GM21825 (cell line): ENCODE results near the gene FBLN2.

ENCODE experiments used
- ATAC-seq: cut with Tn5 transposase; IDR thresholded peaks from one replicate; pipeline ENCODE4 v1.9.1; 2021; ENCODE audit warnings: mild to moderate bottlenecking, moderate library complexity; ENCODE audit not compliant: unreplicated experiment

FBLN2 gene

DNA sequence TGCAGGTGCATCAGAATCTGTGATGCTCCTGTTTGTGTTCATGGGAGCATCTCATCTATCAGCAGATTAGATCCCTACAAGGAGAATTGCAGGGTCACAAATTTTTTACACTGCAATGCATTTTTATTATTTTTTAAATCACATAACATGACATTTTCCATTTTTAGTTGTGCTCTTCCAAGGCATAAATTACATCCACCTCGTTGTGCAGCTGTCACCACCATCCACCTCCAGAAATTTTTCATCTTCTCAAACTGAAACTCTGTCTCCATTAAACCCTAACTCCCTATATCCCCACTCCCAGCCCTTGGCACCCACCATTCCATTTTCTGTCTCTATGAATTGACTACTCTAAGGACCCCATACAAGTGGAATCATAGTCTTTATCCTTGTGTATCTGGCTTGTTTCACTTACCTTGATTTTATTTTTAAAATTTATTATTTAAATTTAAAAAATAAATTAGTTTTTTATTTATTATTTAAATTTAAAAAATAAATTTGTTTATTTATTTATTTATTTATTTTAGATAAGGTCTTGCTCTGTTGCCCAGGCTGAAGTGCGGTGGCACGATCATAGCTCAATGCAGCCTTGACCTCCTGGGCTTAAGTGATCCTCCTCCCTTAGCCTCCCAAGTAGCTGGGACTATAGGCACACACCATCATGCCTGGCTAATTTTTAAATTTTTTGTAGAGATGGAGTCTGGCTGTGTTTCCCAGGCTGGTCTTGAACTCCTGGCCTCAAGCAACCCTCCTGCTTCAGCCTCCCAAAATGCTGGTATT is 47.7 kb downstream of the FBLN2 start:
- ATAC-seq, result no peak

DNA sequence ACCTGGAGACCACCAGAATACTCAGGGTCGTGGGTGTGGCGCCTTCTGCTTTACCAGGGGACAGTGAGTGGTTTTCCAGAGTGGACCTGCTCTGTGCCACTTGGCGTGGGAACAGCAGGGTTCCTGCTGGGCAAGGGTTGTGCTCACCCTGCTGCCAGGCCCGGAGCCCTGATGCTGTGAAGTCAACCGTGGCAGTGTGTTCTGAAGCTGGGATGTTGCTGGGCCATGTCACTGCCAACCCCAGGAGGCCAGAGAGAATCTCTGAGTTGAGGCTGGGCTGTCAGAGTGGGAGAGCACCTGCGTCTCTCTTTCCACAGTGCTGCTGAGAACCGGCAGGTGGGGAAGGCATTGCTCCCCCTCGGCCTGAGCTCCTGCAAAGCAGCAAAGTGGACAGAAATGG is 48.7 kb downstream of the FBLN2 start:
- no peak for ATAC-seq

DNA sequence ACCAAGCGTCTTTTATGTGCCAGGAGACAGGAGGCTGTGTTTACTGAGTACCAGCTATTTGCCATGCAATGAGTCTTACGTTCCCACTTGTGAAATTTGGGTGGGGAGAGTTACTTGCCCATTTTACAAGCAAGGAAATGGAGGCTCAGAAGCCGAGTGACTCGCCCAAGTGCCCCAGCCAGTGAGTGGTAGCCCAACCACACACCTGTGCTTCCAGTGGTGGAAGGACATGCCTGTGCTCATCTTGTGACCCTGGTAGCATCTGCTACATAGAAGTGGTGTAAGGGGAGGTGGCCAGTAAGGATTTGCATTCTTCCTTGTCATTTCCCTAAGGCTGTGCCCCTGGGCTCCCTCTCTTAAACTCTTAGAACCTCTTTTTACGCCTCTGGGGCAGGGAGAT is 49.3 kb downstream of the FBLN2 start:
- no peak for ATAC-seq

DNA sequence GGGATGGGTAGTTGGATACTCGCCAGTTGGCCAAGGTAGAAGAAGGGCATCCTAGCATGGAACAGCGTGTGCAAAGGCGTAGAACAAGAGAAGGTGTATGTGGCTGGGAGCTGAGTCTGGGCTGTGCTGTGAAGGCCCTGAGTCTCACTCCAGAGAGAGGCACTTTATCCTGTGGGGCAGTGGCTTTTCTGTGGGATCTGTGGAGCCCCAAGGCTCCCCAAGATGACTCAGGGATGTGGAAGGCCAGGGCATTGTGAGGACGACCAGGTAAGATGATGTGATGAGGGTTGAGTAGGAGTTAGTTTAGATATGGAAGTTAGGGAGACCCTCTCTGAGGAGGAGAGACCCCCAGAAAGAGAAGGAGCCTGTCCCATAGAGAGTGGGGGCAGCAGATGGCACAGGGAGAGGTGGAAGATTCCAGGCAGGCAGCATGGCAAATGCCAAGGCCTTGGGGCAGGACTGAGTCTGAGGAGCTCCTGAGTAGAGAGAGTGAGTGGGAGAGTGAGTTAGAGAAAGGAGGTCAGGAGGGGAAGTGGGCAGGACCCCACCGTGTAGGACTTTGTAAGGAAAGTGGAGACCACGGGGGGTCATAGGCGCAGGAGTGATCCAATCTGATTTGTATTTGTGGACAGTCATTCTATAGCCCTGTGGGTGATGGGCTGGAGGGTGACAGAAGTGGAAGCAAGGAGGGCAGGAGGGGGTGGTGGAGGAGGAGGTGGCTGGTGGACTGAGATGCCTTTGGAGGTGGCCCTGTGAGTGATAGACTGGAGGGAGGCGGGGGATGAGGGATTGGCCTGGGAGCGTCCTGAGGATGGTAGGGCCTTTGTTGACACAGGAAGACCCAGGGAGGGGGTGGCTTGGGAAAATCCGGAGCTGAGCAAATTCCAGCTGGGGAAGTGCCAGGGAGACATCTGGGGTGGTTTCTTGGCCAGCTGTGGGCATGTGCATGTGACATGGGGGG is 50.3 kb downstream of the FBLN2 start:
- no peak for ATAC-seq

DNA sequence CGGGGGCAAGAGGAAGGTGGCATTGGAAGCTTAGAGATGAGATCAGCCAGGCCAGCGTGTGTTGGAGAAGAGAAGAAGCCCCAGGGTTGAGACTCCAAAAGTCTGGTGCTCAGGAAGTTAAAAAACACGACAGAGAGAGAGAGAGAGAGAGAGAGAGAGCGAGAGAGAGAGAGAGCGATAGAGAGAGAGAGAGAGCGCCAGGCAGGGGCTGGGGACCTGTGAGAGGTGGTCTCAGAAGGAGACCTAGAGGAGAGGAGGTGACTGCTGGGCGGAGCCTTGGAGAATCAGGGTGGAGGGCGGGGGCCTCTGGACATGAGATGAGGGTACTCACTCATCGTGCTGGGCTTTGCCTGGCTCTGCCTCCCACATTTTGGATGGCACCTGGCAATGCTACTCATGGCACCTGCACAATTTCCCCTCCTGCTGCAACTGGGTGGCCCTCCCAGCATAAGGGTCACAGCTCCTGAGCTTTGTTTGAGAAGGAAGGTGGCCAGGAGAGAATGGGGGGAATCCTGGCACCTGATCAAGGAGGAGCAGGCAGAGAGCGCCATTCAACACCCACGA is 51.0 kb downstream of the FBLN2 start:
- ATAC-seq, result no peak

DNA sequence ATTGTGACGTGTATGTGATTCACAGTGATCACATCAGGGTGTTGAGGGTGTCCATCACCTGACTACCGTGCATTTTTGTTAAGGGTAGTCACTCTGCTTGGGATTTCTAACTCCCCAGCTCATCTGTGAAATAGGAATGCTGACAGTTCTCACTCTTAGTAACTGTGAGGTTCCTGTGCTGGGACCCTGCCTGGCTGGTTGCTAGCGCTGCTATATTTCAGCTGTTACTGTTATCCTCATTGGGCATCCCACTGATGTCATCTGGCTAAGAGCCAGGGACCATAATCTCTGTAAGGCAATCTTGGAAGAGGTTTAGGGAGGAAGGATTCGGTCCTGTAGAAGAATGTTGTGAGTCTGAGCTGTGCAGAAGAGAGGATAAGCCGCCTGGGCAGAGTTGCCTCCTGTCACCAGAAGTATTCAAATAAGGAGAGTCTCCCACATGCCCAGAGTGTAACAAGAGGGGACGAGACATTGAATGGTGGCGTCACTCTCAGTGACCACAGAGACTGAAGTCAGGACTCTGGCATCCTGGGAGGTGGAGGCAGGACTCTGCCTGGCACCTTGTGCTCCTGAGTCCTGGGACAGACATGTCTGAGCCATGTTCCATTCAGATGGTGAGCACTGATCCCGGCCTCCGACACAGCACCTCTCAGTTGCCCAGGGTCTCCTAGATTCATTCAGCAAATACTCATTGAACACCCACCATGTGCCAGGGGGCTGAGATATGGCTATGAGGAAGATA is 52.2 kb downstream of the FBLN2 start:
- no peak for ATAC-seq

DNA sequence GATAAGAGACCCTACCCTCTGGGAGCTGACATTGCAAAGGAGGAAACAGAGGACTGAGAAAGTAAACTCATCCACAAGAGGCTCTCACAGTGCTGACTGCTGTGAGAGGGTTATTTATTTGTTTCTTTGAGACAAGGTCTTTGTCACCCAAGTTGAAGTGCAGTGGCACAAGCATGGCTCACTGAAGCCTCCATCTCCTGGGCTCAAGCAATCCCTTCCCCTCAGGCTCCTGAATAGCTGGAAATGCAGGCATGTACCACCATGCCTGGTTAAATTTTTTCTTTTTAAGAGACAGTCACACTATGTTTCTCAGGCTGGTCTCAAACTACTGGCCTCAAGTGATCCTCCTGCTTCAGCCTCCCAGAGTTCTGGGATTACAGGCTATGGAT is 52.8 kb downstream of the FBLN2 start:
- ATAC-seq, result no peak

DNA sequence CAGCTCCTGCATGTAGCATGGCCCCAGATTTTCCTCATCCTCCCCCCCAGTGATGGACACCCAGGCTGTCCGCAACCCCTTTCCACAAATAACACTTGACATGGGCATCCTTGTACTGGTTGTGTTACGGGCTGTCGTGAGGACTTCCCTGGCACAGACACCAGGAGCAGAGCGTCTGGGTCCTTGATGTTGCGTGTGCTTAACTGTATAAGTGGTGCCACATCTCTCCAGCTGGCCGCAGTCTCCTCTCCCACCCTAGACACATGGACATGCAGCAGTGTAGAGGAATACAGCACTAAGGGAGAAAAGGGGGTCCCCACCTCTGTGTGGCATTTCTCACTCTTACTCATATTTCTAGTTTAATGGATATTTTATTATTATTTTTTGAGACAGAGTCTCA is 56.6 kb downstream of the FBLN2 start:
- no peak for ATAC-seq

DNA sequence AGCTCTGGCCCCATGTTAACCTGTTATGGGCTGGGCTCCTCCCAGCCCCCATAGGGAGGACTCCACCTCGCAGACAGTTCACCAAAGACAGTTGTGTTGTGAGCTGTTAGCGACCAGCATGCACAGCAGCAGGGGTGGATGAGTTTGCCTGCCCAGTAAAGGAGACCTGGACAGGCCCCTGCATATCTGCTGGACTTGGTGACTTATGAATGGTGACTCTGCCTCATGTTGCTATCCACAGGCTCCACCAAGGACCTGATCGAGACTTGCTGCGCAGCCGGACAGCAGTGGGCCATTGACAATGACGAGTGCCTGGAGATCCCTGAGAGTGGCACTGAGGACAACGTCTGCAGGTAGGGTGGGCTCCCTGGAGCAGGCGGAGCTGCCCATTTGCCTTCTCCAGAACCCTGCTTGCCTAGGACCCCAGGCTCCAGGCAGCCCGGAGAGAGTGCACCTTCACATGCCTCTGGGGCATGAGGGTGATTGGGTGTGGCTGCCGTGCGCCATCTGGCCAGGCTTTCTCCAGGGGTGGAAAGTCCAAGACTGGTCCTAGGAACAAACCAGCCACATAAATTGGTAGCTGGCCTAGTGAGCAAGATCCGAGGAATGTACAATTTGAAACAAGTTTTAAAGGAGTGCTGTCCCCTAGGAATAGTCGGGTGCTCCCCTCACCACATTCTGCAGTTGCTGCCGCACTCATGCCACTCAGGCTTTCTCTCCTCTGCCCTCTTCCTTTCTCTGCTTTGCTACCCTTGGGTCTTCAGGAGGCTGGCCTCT is 59.1 kb downstream of the FBLN2 start:
- no peak for ATAC-seq

DNA sequence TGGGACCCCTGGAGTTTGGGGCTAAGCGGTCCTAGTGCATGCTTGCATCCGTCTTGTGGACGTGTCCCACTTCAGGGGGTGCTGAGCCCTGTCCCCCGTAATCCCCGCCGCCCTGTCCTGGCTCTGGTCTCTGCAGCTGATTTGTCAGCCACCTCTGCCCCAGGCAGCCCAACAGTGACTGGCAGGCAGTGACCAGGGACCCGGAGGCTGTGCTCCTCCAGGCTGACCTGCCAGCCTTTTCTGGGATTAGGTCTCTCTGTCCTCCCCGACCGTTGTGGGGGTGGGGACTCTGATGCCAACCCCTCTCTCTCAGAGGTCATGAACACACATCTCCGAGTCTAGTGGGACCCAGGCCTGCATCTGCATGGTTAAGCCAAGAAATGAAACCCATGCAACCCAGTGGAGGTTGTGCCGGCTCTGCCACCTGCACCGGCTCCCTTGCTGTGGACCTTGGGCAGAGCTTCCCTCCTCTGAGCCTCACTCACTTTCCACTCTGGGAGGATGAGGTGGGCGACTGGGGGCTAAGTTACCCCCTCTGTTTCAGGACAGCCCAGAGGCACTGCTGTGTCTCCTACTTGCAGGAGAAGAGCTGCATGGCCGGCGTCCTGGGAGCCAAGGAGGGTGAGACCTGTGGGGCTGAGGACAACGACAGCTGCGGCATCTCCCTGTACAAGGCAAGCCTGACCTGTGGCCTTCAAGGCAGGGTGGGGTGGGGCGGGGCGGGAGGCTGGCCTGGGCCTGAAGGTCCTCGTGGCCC is 60.2 kb downstream of the FBLN2 start:
- no peak for ATAC-seq

DNA sequence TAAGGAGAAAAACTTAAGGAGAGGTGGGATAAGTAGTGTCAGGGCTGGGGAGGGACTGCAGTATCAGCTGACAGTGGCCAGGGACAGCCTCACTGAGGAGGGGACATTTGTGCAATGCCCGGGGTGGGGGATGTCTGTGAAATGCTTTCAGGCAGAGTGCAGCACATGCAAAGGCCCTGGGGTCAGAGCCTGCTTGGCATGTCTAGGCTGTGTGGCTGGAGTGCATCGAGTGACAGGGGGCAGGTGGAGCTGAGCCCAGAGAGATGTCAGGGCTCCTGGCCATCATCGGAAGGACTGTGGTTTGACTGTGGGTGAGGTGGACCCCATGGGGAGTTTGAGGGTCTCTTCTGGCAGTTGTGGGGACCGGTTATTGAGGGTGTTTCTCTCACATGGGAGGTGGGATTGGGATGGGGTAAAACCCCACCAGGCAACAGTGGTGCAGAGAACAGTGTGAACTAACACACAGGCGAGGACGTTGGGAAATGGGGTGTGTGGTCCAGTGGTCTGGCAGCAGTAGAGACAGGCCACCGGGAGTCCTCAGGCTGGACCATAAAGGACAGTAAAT is 61.2 kb downstream of the FBLN2 start:
- ATAC-seq, result no peak

DNA sequence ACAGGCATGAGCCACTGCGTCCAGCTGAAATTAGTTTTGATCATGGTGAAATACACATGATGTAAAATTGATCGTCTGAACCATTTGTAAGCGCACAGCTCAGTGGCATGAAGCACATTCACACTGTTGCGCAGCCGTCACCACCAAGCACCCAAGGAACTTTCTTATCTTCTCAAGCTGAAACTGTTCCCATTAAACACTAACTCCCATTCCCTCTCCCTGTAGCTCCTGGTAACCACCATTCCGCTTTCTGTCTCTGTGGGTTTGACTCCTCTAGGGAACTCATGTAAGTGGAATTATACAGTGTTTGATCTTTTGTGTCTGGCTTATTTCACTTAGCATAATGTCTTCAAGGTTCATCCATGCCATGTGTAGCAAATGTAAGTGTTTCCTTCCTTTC is 62.3 kb downstream of the FBLN2 start:
- ATAC-seq, result no peak

DNA sequence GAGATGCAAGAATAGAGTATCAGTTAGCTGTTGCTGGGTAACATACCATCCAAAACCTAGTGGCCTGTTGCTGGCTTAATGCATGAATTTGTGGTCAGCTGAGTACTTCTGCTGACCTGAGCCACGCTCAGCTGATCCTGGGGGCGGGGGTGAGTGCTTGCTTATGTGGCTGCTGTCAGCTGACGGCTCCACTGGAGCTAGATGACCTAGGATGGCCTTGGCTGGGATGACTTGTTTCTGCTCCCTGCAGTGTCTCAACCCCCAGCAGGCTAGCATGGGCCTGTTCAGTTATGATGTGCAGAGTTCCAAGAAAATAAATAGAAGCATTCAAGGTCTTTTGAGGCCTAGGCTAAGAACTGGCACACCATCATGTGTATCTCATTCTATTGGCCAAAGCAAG is 63.9 kb downstream of the FBLN2 start:
- ATAC-seq, result no peak

DNA sequence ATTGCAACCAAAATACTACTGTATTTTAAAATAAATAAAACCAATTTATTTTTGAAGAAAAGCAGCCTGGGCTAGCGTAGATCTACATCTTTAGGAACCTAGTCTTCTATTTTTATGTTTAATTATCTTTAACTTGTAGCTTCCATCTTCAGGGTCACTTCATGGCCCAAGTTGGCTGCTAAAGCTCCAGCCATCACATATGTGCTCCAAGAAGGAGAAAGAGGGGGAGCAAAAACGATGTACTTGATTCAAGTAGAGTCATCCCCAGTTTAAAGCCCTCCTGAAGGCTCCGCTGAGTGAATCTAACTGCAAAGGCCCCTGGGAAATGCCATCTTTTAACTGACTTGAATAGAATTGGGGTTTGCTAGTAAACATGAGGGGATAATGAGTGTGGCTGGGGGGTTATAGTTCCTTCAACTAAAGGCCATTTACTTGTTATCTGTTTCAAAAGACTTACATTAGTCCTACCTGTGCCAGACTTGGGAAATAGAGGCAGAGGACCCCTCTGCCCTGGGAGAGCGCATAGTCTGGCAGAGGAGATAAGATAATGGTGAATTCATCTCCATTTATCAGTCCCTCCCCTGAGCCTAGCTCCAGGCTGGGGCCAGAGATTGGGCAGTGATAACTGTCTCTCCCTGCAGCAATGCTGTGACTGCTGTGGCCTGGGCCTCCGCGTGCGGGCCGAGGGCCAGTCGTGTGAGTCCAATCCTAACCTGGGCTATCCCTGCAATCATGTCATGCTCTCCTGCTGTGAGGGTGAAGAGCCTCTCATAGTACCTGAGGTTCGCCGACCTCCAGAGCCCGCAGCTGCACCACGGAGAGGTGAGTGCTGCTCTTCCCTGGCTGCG is 64.6 kb downstream of the FBLN2 start:
- no peak for ATAC-seq

DNA sequence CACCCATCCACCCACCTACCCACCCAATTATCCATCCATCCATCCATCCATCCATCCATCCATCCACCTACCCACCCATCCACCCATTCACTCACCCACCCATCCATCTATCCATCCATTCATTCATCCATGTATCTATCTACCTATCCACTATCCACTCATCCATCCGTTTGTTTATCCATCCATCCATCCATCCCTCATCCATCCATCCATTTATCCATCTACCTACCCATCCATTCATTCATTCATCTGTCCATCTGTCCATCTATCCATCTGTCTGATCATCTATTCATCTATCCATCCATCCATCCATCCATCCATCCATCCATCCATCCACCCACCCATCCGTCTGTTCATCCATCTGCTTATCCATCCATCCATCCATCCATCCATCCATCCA is 65.7 kb downstream of the FBLN2 start:
- ATAC-seq, result no peak

DNA sequence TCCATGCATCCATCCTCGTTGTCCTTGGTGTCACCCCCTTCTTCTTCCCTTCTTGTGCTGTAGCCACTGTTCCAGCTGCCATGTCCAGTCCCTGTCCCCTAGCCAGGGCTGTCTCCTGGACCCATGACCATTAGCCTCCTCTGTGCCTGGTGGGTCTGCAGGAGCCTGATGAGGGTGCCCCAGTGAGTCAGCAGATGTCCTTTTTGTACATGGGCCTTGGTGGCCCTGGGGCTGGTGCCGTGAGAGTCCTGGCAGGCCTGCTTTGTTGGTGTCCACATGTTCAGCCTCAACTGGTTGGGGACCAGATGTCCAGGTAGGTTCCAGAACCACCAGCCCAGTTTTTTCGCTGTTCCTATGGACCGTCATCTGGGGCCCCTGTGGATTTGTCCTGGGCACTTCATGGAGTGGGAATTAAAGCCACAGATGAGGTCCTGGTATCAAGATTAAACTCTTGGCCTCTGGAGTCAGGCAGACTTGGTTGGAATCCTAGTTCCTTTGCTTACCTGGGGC is 66.1 kb downstream of the FBLN2 start:
- ATAC-seq, result no peak

DNA sequence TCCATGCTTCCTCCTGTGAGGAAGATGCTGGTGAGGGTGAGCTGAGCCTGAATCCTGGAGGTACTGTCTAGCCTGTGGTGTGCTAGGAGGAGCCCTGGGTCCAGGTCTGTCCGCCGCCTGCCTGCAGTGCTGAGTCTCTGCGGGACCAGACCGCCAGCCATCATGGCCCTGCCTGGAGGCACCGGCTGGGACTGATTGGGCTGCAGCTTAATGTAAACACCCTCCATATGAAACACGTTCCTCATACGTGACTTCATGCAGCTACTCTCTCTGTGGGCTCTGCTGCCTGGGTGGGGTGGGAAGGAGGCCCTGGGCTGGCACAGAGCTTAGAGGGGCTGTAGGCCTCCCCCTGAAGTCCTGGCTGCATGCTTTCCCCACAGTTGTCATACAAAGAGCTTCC is 67.4 kb downstream of the FBLN2 start:
- ATAC-seq, result no peak

DNA sequence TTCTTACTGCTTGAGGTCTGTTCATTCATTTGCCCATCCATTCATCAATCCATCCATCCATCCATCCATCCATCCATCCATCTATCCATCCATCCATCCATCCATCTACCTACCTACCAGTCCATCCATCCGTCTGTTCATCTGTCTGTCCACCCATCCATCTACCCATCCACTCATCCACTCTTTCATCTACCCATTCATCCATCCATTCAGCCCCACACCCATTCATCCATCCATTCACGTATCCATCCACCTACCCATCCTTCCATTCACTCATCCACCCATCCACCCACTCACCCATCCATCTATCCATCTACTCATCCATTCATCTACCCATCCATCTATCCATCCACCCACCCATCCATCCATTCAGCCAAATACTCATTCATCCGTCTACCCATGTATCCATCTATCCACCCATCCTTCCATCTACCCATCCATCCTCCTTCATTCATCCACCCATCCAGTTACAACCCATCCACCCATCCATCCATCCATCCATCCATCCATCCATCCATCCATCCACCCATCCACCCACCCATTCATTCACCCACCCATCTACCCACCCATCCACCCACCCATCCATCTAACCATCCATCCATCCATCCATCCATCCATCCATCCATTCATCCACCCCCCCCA is 68.3 kb downstream of the FBLN2 start:
- ATAC-seq, result no peak
